Glutamatergic neuron (in vitro differentiated cells): ENCODE measurements around the gene FRMD4A. TPM values are rescaled to one million over a fixed set of nuclear protein-coding genes. Genes with fewer than 3 reads are reported as not detected.

ENCODE experiments used
- DNase-seq: peaks from one replicate; pipeline ENCODE4 v3.0.0; 2022
- H3K27ac Mint-ChIP-seq: one replicate; pipeline ENCODE4 v1.8.0; 2020; ENCODE audit warnings: mild to moderate bottlenecking, mixed read lengths, inconsistent platforms; ENCODE audit not compliant: unreplicated experiment
- H3K27me3 Mint-ChIP-seq: one replicate; pipeline ENCODE4 v1.8.0; 2020; ENCODE audit warnings: mild to moderate bottlenecking, moderate library complexity, mixed read lengths, inconsistent platforms; ENCODE audit not compliant: unreplicated experiment
- H3K36me3 Mint-ChIP-seq: one replicate; pipeline ENCODE4 v1.8.0; 2020; ENCODE audit warnings: mild to moderate bottlenecking, mixed read lengths, inconsistent platforms; ENCODE audit not compliant: unreplicated experiment
- H3K4me1 Mint-ChIP-seq: one replicate; pipeline ENCODE4 v1.8.0; 2020; ENCODE audit warnings: mild to moderate bottlenecking, low read depth, mixed read lengths, inconsistent platforms; ENCODE audit not compliant: unreplicated experiment
- H3K4me3 Mint-ChIP-seq: one replicate; pipeline ENCODE4 v1.8.0; 2020; ENCODE audit warnings: mild to moderate bottlenecking, mixed read lengths, inconsistent platforms; ENCODE audit not compliant: unreplicated experiment
- H3K9me3 Mint-ChIP-seq: one replicate; pipeline ENCODE4 v1.8.0; 2020; ENCODE audit warnings: mild to moderate bottlenecking, moderate library complexity, mixed read lengths, inconsistent platforms; ENCODE audit not compliant: unreplicated experiment
- total RNA-seq: library from RNA; stranded (reverse); fragmentation: NEBNext Ultra II Directional; extraction: Animal tissue kit (Norgen Biotek cat#: 25700); gene quantifications from one replicate; pipeline ENCODE4 v1.2.1, GENCODE V29; 2021; ENCODE audit not compliant: unreplicated experiment
- TF ChIP-seq, protein P1 (sequence below): fragments of 200-600 bp; sonication (generic); IDR thresholded peaks from one replicate; pipeline ENCODE4 v1.5.0; 2021; ENCODE audit not compliant: partially characterized antibody, unreplicated experiment

The FRMD4A gene
- total RNA-seq, 1 donor from 2014 or later: 70.6 TPM

DNA sequence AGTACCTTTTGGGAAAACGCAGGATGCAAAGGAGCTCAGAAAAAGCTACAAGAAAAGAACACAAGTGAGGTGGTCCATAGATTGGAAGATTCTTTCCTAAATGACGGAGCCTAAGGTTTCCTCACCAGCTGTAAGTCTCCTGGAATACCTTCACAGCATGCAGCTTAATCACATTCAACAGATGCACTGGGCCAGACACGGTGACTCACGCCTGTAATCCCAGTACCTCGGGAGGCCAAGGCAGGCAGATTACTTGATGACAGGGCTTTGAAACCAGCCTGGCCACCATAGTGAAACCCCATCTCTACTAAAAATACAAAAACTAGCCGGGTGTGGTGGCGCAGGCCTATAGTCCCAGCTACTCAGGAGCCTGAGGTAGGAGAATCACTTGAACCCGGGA, 228.7 kb downstream of the FRMD4A start:
- H3K4me1 Mint-ChIP-seq: peaks cover 4% of the 10 kb centered on the region
- no peaks in the 10 kb centered on the region for H3K9me3 Mint-ChIP-seq
- peaks cover 2% of the 10 kb centered on the region for H3K27me3 Mint-ChIP-seq
- H3K27ac Mint-ChIP-seq: no peak overlapping the region
- H3K36me3 Mint-ChIP-seq: peaks cover 5% of the 10 kb centered on the region
- H3K4me3 Mint-ChIP-seq: no peak overlapping the region
- TF ChIP-seq, protein P1, sequence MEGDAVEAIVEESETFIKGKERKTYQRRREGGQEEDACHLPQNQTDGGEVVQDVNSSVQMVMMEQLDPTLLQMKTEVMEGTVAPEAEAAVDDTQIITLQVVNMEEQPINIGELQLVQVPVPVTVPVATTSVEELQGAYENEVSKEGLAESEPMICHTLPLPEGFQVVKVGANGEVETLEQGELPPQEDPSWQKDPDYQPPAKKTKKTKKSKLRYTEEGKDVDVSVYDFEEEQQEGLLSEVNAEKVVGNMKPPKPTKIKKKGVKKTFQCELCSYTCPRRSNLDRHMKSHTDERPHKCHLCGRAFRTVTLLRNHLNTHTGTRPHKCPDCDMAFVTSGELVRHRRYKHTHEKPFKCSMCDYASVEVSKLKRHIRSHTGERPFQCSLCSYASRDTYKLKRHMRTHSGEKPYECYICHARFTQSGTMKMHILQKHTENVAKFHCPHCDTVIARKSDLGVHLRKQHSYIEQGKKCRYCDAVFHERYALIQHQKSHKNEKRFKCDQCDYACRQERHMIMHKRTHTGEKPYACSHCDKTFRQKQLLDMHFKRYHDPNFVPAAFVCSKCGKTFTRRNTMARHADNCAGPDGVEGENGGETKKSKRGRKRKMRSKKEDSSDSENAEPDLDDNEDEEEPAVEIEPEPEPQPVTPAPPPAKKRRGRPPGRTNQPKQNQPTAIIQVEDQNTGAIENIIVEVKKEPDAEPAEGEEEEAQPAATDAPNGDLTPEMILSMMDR: no peak
- DNase-seq: no peak

DNA sequence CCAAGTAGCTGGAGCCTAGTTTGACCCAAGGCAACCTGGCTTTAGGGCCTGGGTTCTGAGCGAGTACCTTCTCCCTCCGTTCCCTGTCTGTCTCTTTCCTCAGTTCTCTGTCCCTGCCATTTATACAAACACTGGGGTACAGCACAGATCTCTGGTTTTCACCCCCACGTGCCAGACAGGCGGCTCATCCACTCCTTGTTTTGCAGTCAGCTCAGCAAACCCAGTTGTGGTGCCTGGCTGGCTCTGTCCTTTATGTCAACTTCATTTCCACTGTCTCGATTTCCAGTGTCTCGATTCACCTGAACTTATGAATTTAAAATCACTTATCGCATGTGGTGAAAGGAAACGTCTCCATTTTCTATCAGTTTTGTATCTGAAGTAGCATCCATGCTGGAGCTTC, 230.8 kb downstream of the FRMD4A start:
- TF ChIP-seq, protein P1: no peak
- H3K4me1 Mint-ChIP-seq: peaks cover 11% of the 10 kb centered on the region
- no peak overlapping the region for H3K4me3 Mint-ChIP-seq
- H3K27me3 Mint-ChIP-seq: peaks cover 2% of the 10 kb centered on the region
- H3K9me3 Mint-ChIP-seq: no peaks in the 10 kb centered on the region
- H3K36me3 Mint-ChIP-seq: no peaks in the 10 kb centered on the region
- H3K27ac Mint-ChIP-seq: no peak overlapping the region
- no peak for DNase-seq

DNA sequence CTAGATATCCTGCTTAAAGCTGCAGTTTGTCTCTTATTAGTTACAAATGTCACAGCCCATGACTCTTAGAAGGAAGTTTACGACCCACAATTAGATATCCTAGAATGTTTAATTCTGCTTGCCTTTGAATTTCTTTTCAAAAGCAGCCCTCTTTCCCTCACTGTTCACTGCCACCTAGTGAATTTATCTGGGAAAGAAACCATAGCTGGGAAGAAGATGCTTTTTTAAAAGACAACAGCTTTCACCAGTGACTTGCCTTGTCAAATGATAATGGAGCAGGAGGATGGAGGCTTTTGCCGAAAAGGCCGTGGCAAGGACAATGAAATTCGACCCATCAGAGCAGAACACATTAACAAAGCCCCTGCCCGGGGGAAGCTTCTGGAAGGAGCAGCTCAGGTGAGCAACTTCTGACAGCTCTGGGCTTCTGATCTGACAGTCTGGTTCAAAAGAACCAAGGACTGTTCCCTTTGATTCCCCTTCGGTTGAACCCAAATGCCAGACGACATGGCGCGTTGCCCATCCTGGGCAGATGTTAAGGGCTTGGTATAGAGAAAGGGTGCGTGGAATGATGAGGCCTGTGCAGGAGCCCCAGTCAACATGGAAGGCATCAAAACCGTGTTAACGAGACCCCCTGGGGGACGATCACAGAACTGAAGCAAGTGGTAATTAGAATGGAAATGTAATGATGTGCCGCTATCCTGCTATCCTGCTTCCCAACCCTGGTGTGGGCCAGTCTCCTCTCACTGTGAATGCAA, 236.8 kb downstream of the FRMD4A start:
- H3K4me1 Mint-ChIP-seq: peaks cover 33% of the 10 kb centered on the region
- DNase-seq: peak; percentile 66
- peaks cover 4% of the 10 kb centered on the region for H3K9me3 Mint-ChIP-seq
- TF ChIP-seq, protein P1: peak; percentile 65
- H3K4me3 Mint-ChIP-seq: no peak overlapping the region
- H3K27ac Mint-ChIP-seq: peak overlapping the region; percentile 60
- H3K36me3 Mint-ChIP-seq: no peaks in the 10 kb centered on the region
- peaks cover 6% of the 10 kb centered on the region for H3K27me3 Mint-ChIP-seq

DNA sequence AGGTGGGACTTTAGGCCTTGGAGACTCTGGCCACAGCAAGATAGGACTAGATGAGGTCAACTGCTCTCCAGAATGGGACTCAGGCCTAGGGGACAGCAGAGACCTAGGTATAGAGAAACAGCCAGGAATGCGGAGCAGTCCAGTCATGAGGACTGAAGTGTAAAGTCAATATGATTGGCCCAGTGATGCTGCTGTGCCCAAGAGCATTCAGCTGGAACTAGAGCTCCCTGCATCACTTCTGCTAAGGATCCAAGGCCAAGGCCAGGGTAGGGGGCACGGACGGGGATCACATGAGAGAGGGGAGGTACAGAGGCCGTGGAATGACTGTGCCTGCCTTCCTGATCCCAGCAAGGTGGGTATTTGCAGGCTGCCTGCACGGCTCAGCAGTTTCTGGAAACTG, 237.9 kb downstream of the FRMD4A start:
- H3K36me3 Mint-ChIP-seq: no peaks in the 10 kb centered on the region
- no peak overlapping the region for H3K4me3 Mint-ChIP-seq
- DNase-seq: no peak
- no peak overlapping the region for H3K27ac Mint-ChIP-seq
- H3K27me3 Mint-ChIP-seq: peaks cover 6% of the 10 kb centered on the region
- TF ChIP-seq, protein P1: no peak
- peaks cover 4% of the 10 kb centered on the region for H3K9me3 Mint-ChIP-seq
- peaks cover 35% of the 10 kb centered on the region for H3K4me1 Mint-ChIP-seq

DNA sequence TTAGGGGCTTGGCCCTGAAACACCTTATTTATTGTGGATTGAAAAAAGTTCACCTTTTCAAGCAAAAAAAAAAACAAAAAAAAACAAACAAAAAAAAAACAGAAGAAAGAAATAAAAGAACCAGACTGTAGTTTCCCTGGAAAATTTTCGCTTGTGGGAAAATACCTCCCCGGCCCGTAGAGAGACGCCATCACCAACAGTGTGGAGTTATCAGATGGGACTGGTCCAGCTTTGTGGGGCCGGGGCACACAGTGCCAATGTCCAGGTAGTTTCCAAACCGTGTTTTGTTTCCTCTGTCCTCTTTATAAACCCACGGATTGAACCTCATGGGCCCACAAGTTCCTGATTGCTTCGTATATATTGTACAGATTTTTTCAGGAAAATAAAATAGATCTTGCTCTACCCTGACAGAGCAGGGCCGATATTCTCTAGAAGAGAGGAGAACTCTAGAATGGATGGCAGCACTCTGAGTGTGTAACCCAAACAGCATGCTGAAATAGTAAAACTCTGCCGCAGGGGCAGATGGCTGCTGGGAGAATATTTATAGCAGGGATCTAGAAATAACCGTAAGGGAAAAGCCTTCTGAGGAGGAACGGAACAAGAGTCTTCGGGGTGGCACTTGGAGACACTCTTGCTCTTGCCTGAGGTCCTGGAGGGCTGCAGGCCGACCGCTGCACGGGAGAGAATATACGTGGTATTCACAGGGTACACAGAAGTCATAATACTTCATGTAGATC, 241.0 kb downstream of the FRMD4A start:
- DNase-seq: no peak
- Mint-ChIP-seq H3K27ac (no peak overlapping the region), H3K4me3 (no peak overlapping the region), H3K36me3 (no peaks in the 10 kb centered on the region), H3K27me3 (peaks cover 8% of the 10 kb centered on the region), H3K9me3 (peaks cover 4% of the 10 kb centered on the region), H3K4me1 (peaks cover 30% of the 10 kb centered on the region)
- TF ChIP-seq, protein P1: no peak
